Activated T-cell treated with anti-CD3 and anti-CD28 coated beads, Interleukin-2, amount 50 U/mL, for 48 hours (primary cell): Measurements from ENCODE around the gene GPD1L.

Experiments used
- DNase-seq, 2 experiments: peaks; one replicate each; pipeline ENCODE4 v3.0.0-alpha.2; 2020

The GPD1L gene

DNA sequence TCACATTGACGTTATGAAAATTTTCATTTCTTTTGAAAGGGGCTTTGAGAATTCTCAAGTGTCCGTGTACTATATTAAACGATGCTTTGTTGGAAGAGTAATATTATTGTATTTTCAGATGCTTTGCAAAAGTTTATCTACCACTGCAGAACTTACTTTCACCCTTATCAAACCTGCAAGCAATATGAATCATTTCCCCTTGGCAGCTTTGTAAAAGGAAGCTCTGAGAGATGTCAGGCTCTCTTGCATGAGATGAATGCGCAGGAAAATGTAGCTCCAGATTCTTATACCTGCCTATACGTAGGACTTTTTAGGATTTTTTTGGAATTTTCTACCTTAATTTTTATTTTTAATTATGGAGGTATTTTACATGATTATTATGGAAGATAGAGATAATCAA is 34.5 kb downstream of the GPD1L start:
- DNase-seq = no peak

DNA sequence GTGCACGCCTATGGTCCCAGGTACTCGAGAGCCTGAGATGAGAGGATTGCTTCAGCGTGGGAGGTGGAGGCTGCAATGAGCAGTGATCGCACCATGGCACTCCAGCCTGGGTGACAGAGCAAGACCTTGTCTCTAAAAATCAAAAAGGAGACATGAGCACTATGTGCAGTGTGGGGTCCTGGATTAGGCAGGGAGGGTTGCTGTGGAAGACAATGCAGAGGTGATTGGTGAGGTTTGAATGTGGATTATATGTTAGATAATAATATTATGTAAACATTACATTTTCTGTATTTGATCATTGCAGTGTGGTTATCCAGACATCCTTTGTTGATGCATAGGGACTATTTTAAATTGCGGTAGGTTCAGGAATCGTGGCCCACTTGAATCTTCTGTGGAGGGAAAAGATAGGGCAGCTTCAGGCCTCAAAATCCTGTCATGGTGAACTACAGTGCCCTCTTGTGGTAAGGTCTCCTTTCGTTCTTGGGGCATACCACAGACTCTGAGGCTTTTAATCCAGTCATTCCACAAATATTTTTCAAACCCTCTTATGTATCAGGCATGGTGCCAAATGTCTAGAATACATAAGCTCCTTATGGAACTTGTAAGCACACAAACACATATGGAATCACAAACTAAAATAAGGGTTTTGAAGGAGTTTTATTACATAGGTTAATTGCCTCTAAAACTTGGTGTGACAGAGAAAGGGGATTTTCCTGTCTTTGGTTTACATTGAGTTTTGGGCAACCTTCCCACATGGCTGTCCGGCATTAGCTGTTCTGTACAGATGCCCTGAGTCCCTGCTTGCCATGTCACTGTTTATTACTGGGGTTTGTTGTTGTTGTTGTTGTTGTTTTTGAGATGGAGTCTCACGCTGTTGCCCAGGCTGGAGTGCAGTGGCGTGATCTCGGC is 37.7 kb downstream of the GPD1L start:
- DNase-seq = peak; percentile 32 to 48

DNA sequence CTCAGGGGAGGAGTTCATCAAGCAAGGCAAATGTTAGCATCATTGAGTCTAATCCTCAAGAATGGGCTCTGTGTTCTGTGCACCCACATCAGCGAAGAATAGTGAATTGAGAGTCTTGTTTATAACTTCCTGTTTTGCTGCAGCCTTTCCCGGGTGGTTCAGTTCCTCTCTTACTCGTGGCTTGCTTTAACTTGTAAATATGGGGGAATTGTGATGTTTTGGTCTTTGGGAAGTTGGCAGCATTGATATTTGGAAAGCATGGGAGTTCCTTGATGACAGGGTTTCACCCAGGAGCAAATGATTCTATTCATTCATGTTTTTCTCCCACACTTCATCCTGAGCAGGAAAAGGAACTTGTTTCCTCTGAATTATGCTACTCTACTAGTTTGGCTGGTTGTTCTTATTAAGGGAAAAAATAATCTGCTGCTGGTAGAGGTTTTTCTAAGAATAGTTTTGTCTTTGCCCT is 40.4 kb downstream of the GPD1L start:
- DNase-seq = no peak

DNA sequence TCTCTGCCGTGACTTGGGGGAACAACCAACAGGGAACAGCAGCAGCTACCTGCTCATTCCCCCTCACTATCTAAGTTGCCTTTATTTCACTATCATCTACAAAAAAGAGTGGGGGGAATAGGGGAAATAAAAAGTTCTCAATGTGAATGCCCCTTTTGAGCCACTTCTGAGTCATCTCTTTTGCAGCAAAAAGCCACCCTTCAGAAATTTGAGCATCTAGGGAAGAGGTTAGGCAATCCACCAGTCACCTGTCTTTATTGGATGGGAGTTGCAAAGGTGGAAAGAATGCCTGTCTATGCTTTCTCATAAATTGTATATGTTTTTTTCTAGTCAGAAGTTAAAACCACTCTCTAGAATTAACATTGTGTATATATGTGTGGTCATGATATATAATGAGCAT is 41.1 kb downstream of the GPD1L start:
- DNase-seq = no peak

DNA sequence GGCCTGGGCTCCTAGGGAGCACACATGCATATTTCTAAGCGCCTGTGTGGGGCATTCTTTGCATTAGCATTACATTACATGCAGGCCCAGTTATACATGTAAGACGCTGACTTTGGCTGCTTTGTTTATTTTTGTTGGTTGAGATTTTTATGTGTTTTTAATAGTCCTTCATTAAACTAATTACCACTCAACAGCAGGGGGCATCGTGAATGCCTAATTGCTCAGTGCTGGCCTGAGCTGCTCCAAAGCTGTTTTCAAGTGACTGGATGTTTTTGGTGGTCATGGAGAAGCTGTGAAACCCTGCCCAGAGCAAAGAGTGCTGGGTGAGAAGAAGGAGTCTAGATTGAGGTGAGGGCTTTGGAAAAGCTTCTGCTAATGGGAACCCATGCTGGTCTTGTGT is 41.5 kb downstream of the GPD1L start:
- DNase-seq = no peak

DNA sequence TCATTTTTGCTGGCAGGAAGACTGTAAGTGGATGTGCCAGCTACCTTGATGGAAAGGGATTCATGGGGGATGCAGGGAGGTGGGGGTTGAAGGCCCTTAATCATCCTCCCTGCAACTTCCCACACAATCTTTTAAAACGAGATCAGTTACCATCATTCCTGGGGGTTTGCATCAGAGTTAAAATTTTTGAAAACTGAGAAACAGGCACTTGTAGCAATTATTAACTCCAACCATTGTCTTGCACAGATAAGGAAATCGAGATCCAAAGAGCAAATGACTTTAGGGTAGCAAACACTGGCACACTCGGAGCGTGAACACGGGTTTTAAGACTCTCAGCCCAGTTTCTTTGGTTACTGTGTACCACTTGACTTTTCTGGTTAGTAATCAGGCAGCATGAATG is 41.9 kb downstream of the GPD1L start:
- DNase-seq = no peak

DNA sequence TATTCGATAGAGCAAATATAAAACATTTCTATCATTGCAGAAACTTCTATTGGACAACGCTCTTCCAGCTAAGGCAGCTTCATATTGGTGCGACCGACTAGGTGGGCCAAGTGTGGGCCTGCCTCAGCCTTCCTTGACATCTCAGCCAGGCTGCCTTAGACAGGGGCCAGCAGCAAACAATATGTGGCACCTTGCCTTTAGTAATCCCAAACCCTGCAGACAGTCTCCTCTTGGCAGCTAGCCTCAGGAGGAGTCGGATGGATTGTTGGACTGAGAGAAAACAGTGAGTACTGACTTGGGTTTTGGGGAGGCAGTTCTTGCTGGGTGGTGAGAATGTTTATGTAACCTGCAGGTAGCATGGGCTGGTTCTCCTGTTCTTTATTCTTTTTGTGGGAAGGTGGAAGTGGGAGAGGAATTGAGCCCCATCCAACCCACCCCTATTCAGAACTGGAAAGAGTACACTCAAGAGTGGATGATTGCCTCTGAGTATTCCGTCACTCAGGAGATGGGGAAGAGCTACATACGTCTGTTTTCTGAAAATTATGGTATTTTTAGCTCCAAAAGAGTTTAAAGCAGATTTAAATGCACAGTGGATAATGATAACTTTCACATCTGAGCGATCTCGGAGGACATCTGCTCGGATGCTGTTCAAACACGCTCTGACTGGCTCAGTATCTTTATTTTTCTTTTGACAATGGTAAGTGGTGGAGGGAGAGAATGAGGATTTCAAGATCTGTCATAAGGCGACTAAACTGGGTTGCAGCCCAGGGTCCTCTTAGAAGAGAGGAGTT is 47.2 kb downstream of the GPD1L start:
- DNase-seq = no peak

DNA sequence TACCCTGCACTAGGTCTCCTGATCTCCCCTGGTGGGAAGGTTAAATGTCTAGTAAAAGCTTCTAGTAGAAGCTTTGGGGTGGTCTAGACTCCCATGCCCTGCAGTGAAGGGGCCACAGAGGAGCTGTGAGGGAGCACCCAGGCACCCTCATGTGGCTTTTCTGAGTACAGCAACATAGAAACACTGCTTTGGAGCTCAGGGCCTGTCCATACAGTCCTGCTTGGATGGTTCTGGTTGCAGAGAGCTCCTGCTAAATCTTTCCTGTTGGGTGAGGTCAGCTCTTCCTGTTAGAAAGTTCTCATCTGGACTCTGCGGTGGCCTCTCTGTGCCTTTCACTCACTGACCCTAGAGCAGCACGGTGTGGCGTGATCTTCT is 47.8 kb downstream of the GPD1L start:
- no peak for DNase-seq

DNA sequence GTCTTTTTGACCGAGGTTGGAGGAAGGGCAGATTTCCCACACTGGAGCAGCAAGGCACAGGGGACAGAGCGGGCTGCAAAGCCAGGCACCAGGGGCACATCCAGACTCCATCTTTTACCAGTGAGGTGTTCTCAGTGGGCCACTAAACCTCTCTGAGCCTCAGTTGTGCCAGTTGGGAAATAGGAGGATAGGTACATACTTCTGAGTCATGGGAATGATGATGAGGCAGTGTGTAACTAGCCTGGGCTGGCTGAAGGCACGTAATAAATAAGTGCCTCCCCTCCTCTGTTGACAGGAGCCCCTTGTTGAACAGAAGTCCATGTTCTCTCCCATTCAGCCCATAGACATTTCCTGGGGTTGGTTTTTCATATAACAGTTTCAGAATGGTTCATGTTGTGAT is 48.7 kb downstream of the GPD1L start:
- DNase-seq = no peak

DNA sequence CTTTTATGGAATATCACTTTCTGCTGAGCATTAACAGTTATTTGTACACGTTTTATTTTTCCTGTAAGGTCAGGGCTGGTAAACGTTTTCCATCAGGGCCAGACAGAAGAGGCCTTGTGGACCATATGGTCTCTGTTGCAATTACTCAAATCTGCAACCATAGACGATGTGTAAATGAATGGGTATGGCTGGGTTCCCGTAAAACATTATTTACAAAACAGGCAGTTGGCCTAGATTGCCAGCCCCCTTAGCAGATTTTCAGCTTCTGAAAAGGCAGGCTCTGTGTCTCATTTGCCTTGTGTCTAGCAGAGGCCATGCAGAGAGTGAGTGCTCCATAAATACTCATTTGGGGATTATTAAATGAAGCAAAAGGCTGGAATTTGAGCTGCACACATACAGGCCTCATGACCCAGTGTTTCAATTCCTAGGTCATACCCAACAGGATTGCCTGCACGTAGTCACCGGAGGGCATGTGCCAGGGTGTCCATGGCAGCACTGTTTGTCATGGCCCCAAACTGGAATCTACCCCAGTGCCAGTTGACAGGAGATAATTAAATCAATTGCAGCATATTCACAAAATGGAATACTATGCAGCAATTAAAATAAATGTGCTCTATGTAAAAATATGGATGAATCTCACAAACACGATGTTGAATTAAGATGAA is 51.3 kb downstream of the GPD1L start:
- no peak for DNase-seq

DNA sequence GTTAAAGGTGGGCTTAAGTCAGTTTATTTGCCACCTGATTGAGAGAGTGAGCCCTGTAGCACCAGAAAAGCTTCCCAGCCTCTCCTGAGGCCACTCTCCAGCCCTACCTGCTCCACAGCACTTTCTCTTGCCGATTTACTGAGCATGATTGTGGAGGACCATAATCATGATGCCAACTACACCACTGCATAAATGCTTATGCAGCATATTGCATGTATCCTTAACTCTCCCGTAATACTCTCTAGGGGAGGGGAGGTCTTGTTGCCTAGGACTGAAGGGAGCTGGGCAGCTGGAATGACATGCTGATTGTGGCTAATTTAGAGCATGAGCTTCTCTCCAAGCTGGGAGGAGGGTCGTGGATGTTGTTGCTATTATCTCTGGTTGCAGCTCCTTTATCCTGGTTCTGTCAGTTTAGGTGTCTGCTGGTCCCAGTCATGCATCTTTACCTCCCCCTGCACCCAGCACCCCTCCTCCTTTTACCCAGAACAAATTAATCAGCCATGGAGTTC is 54.3 kb downstream of the GPD1L start:
- DNase-seq = no peak

DNA sequence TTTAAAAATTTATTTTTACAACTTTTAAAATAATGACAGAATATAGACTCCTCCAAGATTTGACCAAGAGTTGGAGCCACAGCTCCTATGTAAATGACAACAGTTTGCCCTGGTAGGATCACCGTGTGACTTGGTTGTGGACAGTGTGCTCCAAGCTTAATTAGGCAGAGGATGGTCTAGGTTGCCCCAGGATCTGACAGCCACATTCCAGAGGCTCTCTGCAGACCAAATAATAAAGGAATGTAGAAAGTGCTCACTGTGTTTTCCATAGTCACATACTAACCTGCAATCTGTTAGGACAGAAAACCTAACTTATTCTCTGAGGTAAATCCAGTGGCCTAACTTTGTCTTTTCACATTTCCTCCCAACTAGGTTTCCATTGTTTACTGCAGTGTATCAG is 59.0 kb downstream of the GPD1L start:
- no peak for DNase-seq

DNA sequence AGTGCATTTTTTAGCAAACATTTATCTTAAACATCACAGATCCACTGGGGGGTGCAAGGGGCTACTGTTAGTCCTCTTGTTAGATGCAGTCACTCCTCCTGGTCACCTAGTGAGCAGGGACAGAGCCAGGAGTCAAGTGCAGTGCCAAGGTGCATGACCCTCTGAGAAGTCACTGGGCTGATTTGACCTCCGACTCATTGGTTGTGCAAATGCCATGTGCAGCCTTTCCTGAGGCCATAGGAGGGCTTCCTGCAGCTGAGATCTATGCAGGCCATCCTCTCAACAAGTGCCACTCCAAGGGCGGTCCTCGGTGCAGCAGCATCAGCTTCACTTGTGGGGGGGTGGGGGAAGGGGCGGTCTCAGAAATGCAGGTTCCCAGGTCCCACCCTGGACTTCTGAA is 60.2 kb downstream of the GPD1L start:
- no peak for DNase-seq

DNA sequence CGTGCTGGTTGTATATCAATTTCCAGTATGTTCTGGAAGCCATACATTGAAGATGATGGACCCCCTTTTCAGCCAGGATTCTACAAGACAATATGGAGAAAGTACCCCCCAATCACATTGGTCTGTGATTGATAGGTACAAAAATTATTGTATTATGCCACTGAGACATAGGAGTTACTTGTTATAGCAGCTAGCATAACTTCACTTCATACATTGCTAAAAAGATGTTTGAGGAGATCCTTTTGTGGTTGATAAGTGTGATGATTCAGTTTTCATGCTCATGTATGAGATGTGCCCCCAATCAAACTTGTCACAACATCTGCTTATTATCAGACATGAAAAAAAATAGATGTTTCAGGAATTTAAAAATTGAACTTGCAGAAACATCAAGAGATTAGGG is 66.0 kb downstream of the GPD1L start:
- no peak for DNase-seq

DNA sequence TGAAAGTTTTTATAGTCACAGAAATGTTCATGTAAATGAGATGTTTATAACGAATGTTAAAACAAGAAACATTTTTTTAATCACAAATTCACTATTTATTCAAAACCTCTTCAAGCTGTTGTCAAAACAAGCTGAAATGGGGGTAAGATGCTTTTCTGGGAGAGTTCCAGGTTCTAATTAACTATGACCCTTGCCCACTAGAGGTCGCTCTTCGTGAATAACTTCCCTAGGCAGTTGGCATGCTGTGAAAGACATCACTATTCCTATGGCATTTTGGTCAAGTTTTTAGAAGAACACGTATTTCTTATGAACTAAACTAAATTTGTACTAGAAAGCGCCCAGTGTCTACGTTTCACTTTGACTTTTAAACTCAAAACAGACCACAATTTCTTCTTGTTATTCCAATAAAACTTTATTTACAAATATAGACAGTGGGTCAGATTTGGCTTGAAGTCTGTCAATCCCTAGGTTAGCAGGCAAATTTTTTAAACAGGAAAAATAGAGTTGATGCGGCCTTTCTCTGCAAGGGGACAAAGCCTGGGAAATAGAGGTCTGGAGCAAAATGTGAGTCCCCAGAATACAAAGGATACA is 69.3 kb downstream of the GPD1L start:
- DNase-seq = peak; percentile 39 to 51

DNA sequence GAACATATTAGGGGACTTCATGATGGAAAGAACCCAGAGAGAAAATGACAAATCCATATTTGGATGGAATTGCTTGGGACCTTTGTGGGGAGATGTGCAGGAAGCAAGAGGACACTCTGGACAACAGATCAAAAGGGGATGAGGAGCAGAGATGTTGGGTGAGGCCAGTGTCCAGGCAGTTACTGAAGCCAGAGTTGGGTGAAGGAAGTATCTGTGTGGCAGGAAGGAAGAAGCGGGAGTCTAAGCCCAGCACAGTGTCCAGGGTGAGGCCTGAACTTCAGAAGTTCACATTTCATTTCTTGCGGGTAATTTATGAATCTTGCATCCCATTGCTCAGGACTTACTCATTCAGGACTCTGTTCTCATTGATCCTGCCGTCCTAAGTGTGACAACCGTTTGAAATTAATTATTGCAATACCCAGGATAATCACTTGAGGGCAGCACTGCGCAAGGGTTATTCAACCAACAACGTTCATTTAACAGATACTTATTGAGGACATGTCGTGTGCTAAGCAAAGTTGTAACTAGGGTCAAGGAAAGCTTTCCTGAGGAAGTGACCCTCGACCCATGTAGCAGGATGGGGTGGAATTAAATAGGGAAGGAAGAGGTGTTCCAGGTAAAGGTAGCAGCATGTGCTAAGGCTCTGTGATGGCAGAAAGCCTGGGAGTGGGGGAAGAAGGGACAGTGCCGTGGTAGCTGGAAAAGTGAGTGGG is 70.7 kb downstream of the GPD1L start:
- peak; percentile 60 to 69 for DNase-seq

DNA sequence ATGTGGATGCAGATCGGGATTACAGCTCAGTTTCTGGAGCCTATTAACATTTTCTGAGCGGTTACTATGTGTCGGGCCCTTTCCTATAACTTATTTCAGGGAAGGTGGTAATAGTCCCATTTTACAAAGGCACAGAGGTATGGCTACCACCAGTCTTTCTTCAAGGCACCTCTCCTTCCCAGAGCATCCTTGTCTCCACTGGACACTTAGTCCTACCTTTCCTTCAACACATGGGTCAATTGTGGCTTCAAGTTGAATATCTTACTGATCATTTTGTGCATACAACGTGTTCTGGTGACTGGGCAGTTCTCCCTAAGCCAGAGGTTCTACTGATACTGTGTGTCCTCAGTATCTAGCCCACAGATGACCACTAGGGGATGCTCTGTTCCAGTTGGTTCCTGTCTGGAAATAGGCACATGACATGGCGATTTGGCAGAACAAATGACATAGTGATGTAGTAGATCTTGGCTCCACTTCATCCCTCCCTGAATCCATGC is 71.3 kb downstream of the GPD1L start:
- peak; percentile 57 to 67 for DNase-seq

DNA sequence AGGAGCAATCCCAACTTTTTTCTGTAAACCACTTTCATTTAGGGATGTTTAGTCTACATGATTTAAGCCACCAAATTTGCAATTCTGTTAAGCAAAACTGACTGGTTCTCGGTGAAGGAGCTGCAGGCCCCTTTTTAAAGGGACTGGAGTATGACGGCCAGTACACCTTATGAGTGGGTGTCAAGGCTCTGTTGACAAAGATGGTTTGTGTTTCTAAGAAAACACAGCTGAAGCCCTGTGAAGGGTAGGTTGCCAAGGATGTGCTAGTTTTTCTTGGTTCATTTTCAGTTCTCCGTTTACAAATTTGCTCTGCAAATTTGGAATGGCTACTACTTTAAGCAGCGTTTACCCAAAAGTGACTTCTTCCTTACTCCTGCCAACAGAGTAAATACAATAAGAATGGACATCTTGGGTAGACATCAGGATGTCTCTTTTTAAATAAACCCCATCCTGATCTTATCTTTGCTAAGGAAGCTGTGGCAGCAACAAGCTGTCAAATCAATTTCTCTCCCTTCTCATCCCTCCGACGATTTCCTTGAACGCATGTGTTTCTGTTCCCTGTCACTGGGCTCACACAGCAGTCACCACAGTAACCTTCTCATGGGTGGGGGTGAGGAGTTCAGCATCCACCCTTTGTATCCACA is 73.8 kb downstream of the GPD1L start:
- DNase-seq = no peak

DNA sequence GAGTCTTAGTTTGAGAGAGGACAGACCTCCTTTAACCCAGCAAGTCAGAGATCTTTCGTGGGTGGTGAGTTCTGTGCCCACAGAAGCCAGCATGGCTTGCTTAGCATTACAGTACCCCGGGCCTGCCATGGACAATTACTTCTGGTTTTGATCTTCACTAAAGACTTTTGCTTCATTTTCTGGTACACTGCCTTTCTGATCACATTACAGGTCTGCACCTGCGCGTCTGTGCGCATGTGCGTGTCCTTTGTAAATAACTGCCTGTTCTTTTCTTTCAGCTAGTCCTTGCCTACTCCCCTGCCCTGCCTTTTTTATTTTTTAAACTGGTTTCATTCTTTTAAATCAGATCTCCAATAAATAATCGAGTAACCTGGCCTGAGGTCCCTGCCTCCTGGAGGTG is 74.9 kb downstream of the GPD1L start:
- DNase-seq = no peak

DNA sequence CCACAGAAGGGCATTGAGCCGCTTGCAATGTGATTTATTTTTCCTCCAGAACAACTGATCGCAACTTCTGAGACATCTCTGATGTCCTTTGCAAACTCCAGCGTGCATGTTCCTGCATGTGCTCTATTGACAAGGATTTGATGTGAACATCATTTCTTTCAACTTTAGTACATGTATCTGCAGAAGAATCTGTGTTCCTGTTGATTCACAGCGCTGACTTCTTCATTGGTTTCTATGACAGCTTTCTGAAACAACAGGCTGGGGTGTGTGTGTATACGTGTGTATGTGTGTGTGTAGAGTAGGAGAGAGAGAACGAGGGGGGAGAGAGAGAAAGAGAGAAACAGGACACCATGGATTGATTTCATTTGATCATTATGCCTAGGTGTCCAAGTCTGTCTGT is 75.4 kb downstream of the GPD1L start:
- no peak for DNase-seq

DNA sequence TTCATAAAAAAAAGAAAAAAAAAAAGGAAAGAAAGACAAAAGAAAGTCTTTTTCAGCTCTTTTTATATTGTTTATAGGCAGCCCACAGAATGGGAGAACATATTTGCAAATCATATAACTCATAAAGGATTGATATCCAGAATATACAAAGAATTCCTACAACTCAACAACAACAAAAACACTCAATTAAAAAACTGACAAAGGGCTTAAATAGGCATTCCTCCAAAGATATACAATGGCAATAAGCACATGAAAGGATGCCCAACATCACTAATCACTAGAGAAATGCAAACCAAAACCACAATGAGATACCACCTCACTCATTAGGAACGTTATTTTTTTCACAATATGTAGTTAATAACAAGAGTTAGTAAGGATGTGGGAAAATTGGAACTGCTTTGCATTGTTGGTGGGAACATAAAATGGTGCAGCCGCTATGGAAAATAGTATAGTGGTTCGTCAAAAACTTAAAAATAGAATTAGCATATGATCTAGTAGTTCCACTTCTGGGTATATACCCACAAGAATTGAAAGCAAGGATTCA is 77.8 kb downstream of the GPD1L start:
- no peak for DNase-seq
